LNCAP (cell line): Measurements from ENCODE around the gene RNF208.

Experiments
- CTCF ChIP-seq: fragments of 450-650 bp; IDR thresholded peaks from 2 replicates; pipeline ENCODE4 v1.5.1; 2017; ENCODE audit warnings: mild to moderate bottlenecking

Gene RNF208

GRCh38 chr9:137201205-137201868 is 20.7 kb downstream of the RNF208 start:
- TF ChIP-seq CTCF, result no peak

DNA sequence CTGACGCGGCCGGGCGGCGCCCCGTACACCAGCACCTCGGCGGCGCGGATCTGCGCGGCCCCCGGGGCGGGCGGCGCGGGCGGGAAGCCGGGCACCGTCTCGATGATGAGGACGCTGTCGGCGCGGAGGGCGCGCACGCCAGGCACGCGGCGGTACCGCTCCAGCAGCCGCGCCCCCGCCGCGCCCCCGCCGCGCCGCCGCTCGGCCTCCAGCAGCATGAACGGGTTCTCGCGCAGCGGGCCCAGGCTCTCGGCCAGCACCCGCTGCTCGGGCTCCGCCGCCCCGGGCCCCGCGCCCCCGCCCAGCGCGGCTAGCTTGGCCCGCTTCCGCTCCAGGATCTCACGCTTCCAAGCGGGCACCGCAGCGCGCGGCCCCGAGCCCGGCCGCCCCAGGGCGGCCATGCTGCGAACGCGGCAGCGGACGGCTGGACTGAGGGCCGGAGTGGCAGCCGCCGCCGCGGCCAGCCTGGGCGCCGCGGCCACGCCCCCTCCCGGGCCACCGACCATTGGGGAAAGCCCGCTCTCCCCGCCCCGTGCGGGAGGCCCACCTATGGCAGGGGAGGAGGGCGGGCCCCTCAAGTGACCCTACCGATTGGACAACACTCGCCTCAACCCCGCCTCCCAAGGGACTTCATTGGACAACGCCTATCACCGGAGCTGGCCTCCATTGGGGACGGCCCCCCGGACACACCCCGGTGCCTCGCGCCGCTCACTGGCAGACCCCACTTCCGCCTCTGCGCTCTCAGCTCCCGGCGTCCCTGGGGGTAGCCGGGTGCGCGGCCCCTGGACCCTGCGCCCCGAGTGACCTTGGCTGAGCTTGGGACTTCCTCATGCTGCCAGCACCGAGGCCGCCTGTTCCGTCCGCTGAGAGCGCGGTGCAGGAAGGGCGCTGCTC is 21.5 kb downstream of the RNF208 start, which contains the start of gene TPRN:
TSS of gene TPRN (minus strand) at position 431 of the 894 bp plus-strand sequence. CDS start at position 401, 30 bp downstream.
- TF ChIP-seq CTCF, result no peak

DNA sequence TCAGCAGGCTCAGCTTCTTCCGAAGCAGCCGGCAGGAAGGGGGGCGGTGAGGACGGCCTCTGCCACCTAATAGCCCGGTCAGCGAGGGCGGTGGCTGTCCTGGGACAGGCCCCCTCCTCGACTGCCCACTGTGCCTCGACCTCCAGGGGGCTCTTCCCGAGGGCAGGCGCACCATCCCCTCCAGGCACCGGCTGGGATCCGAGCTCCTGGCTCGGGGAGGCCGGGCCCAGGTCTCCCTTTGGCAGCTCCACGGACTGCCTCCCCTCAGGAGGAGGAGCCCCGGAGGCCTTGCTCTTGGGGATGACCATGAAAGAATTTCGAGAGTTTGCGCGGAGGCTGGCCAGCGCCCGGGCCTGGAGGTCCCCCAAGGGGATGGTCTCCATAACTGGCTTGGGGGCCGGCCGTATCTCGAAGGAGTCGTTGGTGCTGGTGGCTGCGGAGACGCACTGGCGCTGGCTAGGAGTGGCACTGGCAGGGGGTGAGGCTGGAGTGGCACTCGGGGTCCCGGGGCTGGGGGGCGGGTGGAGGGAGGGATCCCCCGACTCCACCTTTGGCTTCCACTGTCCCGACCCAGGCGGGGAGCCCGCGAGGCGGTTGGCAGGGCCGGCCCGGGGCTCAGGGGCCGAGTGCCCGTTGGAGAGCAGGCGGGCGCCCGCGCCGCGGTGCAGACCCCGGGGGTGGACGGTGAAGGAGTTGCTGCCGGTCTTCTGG is 22.5 kb downstream of the RNF208 start:
- no peak for TF ChIP-seq CTCF

- TF ChIP-seq CTCF, result no peak
Observed at GRCh38 chr9:137198902-137199283, 23.1 kb downstream of the RNF208 start.

- TF ChIP-seq CTCF, result no peak
Observed at GRCh38 chr9:137198051-137198901, 23.8 kb downstream of the RNF208 start.

GRCh38 chr9:137195525-137196220 is 26.4 kb downstream of the RNF208 start:
- TF ChIP-seq CTCF, result no peak
